Left ventricle myocardium inferior (tissue), 1 donor: ENCODE measurements around the gene PTPRG. TPM values are rescaled to one million over a fixed set of nuclear protein-coding genes. Genes with fewer than 3 reads are reported as not detected.

ENCODE experiments used
- DNase-seq: peaks from one replicate; pipeline ENCODE4 v3.0.0-alpha.2; 2020
- H3K27ac ChIP-seq: fragments of 200-600 bp; replicated peaks from 2 replicates; pipeline ENCODE4 v1.8.0; 2021
- H3K27me3 ChIP-seq: fragments of 200-600 bp; 2 replicates; pipeline ENCODE4 v1.8.0; 2021; ENCODE audit warnings: low read depth
- H3K36me3 ChIP-seq: fragments of 200-600 bp; 2 replicates; pipeline ENCODE4 v1.8.0; 2021
- H3K4me1 ChIP-seq: fragments of 200-600 bp; 2 replicates; pipeline ENCODE4 v1.8.0; 2021
- H3K4me3 ChIP-seq: fragments of 200-600 bp; 2 replicates; pipeline ENCODE4 v1.8.0; 2021; ENCODE audit warnings: mild to moderate bottlenecking, moderate library complexity
- H3K9me3 ChIP-seq: fragments of 200-600 bp; replicated peaks from 2 replicates; pipeline ENCODE4 v1.8.0; 2021
- intact Hi-C: fragments of 100-400 bp; cut with micrococcal nuclease; formaldehyde crosslinking; loops from one replicate; pipeline ENCODE4 v1.11.0; 2022
- total RNA-seq: library from RNA; stranded (reverse); fragmentation: NEBNext Ultra II Directional; extraction: Animal tissue kit (Norgen Biotek cat#: 25700); gene quantifications from one replicate; pipeline ENCODE4 v1.2.1, GENCODE V29; 2021
- TF ChIP-seq, protein P1 (sequence below): fragments of 200-600 bp; IDR thresholded peaks from 2 replicates; pipeline ENCODE4 v1.8.0; 2021; ENCODE audit warnings: antibody characterized with exemption, mild to moderate bottlenecking, borderline replicate concordance
- donor health status: DM: no; HTN: yes; CAD: no; lungs with severe emphysema.

PTPRG gene
- total RNA-seq, 1 donor from 2014 or later, result 29.6 TPM

DNA sequence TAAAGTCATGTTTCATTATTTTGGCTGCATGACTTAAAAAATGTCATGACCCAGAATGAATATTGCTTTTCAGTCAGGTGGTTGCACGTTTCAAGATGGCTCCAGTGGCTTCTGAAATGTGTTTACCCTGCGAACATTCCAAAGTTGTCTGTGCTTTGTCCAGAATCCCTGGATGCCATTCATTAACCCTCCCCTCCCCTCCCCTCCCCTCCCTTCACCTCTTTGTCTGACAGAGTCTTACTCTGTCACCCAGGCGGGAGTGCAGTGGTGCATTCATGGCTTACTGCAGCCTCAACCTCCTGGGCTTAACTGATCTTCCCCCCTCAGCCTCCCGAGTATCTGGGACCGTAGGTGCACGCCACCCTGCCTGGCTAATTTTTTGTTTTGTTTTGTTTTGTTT is 308.0 kb downstream of the PTPRG start:
- TF ChIP-seq, protein P1, sequence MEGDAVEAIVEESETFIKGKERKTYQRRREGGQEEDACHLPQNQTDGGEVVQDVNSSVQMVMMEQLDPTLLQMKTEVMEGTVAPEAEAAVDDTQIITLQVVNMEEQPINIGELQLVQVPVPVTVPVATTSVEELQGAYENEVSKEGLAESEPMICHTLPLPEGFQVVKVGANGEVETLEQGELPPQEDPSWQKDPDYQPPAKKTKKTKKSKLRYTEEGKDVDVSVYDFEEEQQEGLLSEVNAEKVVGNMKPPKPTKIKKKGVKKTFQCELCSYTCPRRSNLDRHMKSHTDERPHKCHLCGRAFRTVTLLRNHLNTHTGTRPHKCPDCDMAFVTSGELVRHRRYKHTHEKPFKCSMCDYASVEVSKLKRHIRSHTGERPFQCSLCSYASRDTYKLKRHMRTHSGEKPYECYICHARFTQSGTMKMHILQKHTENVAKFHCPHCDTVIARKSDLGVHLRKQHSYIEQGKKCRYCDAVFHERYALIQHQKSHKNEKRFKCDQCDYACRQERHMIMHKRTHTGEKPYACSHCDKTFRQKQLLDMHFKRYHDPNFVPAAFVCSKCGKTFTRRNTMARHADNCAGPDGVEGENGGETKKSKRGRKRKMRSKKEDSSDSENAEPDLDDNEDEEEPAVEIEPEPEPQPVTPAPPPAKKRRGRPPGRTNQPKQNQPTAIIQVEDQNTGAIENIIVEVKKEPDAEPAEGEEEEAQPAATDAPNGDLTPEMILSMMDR, result no peak
- DNase-seq, result no peak
- H3K4me3 ChIP-seq, result no peak overlapping the region
- no peaks in the 10 kb centered on the region for H3K9me3 ChIP-seq
- no peaks in the 10 kb centered on the region for H3K27me3 ChIP-seq
- H3K36me3 ChIP-seq, result no peaks in the 10 kb centered on the region
- no peak overlapping the region for H3K27ac ChIP-seq
- intact Hi-C loops, result no loop called here
- H3K4me1 ChIP-seq, result peaks cover 60% of the 10 kb centered on the region

DNA sequence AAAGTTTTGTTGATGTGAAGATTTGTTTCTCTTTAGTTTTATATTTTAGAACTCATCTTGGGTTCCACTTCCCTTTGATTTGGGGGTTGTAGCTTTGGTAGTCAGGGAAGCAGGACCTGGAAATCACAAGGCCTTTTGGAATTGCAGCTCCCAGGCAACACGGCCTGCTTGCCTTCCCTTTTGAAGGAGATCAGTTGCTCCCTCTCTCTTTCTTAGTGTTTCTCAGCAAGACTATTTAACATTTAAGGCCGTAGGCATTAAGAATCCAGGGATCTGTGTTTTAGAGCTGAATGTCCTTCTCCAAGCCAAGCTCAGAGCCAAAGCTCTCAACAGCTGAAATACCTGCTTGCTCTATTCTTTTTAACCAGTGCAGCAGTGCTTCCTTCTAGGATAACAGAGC is 310.3 kb downstream of the PTPRG start:
- Histone ChIP-seq H3K27me3 (no peaks in the 10 kb centered on the region), H3K4me1 (peaks cover 63% of the 10 kb centered on the region), H3K9me3 (no peaks in the 10 kb centered on the region), H3K27ac (peak overlapping the region; percentile 31), H3K36me3 (no peaks in the 10 kb centered on the region), H3K4me3 (no peak overlapping the region)
- intact Hi-C loops, result no loop called here
- DNase-seq, result no peak
- TF ChIP-seq, protein P1, result no peak

DNA sequence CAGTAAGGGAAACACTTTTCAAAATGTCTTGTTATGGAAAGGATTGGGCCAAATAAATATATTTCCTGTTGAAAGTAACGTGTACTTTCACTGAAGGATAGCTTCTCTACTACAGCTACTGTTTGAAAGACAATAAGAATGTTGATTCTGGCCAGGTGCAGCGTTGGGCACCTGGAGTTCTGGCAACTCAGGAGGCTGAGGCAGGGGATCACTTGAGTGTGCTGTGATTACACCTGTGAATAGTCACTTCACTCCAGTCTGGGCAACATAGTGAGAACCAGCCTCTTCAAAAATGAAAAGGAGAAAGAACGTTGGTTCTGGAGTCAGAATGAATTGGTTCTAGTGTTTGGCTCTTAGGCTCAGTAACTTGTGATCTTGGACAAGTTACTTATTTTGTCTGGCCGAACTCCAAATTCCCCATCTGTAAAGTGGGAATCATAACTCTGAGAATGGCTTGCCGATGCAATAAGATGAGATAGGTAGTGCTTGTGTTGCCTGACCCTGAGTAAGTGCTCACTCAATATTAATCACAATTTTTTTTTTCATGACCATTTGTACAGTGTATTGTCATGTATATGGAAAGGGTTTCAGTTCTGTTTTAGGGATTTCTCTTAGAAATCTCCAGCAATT is 310.8 kb downstream of the PTPRG start:
- Histone ChIP-seq H3K36me3 (no peaks in the 10 kb centered on the region), H3K27me3 (no peaks in the 10 kb centered on the region), H3K27ac (peak overlapping the region; percentile 31), H3K4me1 (peaks cover 68% of the 10 kb centered on the region), H3K9me3 (no peaks in the 10 kb centered on the region), H3K4me3 (no peak overlapping the region)
- intact Hi-C loops, result no loop called here
- DNase-seq, result no peak
- TF ChIP-seq, protein P1, result no peak

DNA sequence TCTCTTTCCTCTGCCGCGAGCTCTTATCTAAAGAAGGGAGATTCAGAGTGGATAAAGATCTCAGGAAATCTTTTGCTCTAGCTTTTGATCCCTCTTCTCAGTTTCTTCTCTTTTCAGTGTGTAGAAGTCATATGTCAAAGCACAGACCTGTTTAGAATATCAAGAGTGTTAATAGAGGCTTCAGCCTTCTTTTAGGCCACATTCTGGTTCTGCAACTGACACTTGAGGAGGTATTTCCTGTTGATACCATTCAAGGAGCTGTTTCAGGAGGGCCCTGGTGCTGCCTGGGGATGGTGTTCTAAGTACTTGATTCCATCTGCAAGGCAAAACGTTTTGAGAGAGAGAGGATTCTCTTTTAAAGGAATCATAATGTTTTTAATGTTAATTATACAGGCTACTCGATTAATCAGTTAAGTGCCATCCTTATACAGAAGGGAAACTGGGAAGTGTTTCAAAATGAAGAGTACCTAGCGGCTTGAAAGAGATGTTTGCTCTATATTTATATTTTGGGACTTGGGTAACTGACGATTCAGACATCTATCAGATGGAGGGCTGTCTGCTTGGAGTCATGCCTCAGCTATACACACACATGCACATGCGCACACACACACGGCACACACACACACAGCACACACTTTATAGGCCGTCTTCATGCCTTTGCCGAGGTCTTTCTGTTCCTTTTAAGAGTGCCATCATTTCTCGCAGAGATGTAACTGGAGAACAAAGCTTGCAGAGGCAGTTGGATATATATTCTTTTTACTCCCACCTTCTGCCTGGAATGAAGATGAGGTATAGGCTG is 313.9 kb downstream of the PTPRG start:
- no peak for DNase-seq
- no peaks in the 10 kb centered on the region for H3K9me3 ChIP-seq
- no peaks in the 10 kb centered on the region for H3K27me3 ChIP-seq
- TF ChIP-seq, protein P1, result no peak
- no peaks in the 10 kb centered on the region for H3K36me3 ChIP-seq
- intact Hi-C loops, result no loop called here
- H3K4me1 ChIP-seq, result peaks cover 78% of the 10 kb centered on the region
- no peak overlapping the region for H3K27ac ChIP-seq
- H3K4me3 ChIP-seq, result no peak overlapping the region

DNA sequence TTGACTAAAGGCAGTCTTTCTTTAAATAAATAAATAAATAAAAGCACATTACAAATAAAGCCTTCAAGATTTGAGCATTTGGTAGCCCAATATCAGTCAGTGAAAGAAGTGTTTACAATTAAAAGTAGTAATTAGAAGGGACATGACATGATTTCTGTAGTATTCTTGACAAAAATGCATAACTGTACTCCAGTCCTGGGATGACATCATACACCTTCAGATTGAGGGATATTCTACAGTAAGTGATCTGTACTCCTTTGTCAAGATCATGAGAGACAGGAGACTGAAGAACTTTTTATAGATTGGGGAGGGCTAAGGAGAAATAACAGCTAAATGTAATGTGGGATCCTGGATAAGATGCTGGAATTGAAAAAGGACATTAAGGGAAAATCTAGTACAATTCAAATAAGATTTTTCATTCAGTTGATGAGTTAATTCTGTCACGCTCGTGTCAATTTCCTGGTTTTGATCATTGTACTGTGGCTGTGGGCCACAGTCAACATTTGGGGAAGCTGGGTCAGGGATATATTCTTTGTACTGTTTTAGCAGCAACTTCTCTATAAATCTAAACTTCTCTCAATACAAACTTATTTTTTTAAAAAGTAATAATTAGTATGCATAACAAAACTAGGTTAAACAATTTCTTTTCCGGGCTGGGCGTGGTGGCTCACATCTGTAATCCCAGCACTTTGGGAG is 314.8 kb downstream of the PTPRG start:
- peaks cover 85% of the 10 kb centered on the region for H3K4me1 ChIP-seq
- intact Hi-C loops, result no loop called here

More for the DNA sequence above, 314.8 kb downstream of the PTPRG start:
- H3K4me3 ChIP-seq, result no peak overlapping the region
- no peaks in the 10 kb centered on the region for H3K36me3 ChIP-seq
- H3K9me3 ChIP-seq, result no peaks in the 10 kb centered on the region
- no peak overlapping the region for H3K27ac ChIP-seq
- TF ChIP-seq, protein P1, result no peak
- no peak for DNase-seq
- no peaks in the 10 kb centered on the region for H3K27me3 ChIP-seq
